ENCODE measurements around the gene BTBD7. TPM values are rescaled to one million over a fixed set of nuclear protein-coding genes. Genes with fewer than 3 reads are reported as not detected.

BTBD7 gene
- total RNA-seq, 6 experiments from 2014 or later, result 8.1 to 14.3 (median 11.0) TPM

GRCh38 chr14:93299416-93299815, 33.4 kb downstream of the BTBD7 start:
- Histone ChIP-seq H3K4me3 (no peak overlapping the region), H3K27ac (no peak overlapping the region), H3K27me3 (no peaks in the 10 kb centered on the region), H3K9me3 (no peaks in the 10 kb centered on the region), H3K4me1 (peaks cover 0 to 4% (median 0%) of the 10 kb centered on the region in 4 donors), H3K36me3 (no peaks in the 10 kb centered on the region)
- DNase-seq, result no peak
- intact Hi-C loops (cut with DNase I), result no loop called here
- peak in 1 of 4 donors; percentile 25 for ATAC-seq
- WGBS (ENCODE audit: insufficient coverage, low coverage, low lambda C conversion rate, missing lambda C conversion rate), result 63% methylated on average over 3 of the region's 3 CpGs
- TF ChIP-seq POLR2A (IDR thresholded peaks at IDR 0.05), result no peak

- WGBS (ENCODE audit: insufficient coverage, low coverage, low lambda C conversion rate, missing lambda C conversion rate), result 88% methylated on average over 6 of the region's 6 CpGs
- Histone ChIP-seq H3K27me3 (no peaks in the 10 kb centered on the region), H3K4me1 (no peaks in the 10 kb centered on the region), H3K36me3 (no peaks in the 10 kb centered on the region), H3K4me3 (no peak overlapping the region), H3K27ac (no peak overlapping the region), H3K9me3 (no peaks in the 10 kb centered on the region)
- intact Hi-C loops (cut with DNase I), result no loop called here
- ATAC-seq, result no peak
- no peak for TF ChIP-seq POLR2A (IDR thresholded peaks at IDR 0.05)
- TF ChIP-seq CTCF (IDR thresholded peaks at IDR 0.05), result no peak
- DNase-seq, result no peak
Measured at GRCh38 chr14:93295541-93296220, 37.2 kb downstream of the BTBD7 start.

GRCh38 chr14:93286212-93286890, 46.5 kb downstream of the BTBD7 start:
- Histone ChIP-seq H3K9me3 (no peaks in the 10 kb centered on the region), H3K27ac (no peak overlapping the region), H3K27me3 (no peaks in the 10 kb centered on the region), H3K36me3 (no peaks in the 10 kb centered on the region), H3K4me1 (no peaks in the 10 kb centered on the region), H3K4me3 (no peak overlapping the region)
- no peak for DNase-seq
- TF ChIP-seq CTCF (IDR thresholded peaks at IDR 0.05), result no peak
- TF ChIP-seq POLR2A (IDR thresholded peaks at IDR 0.05), result no peak
- 88% methylated on average over 3 of the region's 4 CpGs for WGBS (ENCODE audit: insufficient coverage, low coverage, low lambda C conversion rate, missing lambda C conversion rate)
- intact Hi-C loops (cut with DNase I), result no loop called here
- no peak for ATAC-seq

- ATAC-seq (peak in 1 of 4 donors; percentile 17), DNase-seq (no peak)
- Histone ChIP-seq H3K27ac (no peak overlapping the region), H3K9me3 (no peaks in the 10 kb centered on the region), H3K27me3 (no peaks in the 10 kb centered on the region), H3K36me3 (no peaks in the 10 kb centered on the region), H3K4me3 (no peak overlapping the region), H3K4me1 (no peaks in the 10 kb centered on the region)
- 31% methylated on average over 2 of the region's 2 CpGs for WGBS (ENCODE audit: insufficient coverage, low coverage, low lambda C conversion rate, missing lambda C conversion rate)
- intact Hi-C loops (cut with DNase I), result no loop called here
- TF ChIP-seq CTCF (IDR thresholded peaks at IDR 0.05), result no peak
- TF ChIP-seq POLR2A (IDR thresholded peaks at IDR 0.05), result no peak
Measured at GRCh38 chr14:93285044-93285443, 47.8 kb downstream of the BTBD7 start.

- intact Hi-C loops (cut with DNase I), result no loop called here
- H3K4me3 ChIP-seq, result no peak overlapping the region
- no peak for DNase-seq
- no peak overlapping the region for H3K27ac ChIP-seq
- no peaks in the 10 kb centered on the region for H3K4me1 ChIP-seq
- H3K9me3 ChIP-seq, result no peaks in the 10 kb centered on the region
- no peaks in the 10 kb centered on the region for H3K27me3 ChIP-seq
- no peaks in the 10 kb centered on the region for H3K36me3 ChIP-seq
- ATAC-seq, result no peak
- TF ChIP-seq POLR2A (IDR thresholded peaks at IDR 0.05) (no peak), CTCF (IDR thresholded peaks at IDR 0.05) (no peak)
- WGBS (ENCODE audit: insufficient coverage, low coverage, low lambda C conversion rate, missing lambda C conversion rate), result 88% methylated on average over 1 of the region's 1 CpG
Measured at GRCh38 chr14:93281937-93282336, 50.9 kb downstream of the BTBD7 start.
